ENCODE results near the gene CTDSP2.
"Not testable (repeated sequence)": the region's sequence is repeated elsewhere in the genome, so short reads cannot be mapped to it uniquely, and the experiment has no call there.

CTDSP2 gene

GRCh38 chr12:57833672-57834071, 12.9 kb downstream of the CTDSP2 start:
- DNase-seq: no peak

GRCh38 chr12:57832966-57833365, 13.6 kb downstream of the CTDSP2 start:
- no peak for DNase-seq

- no peak for DNase-seq
Measured at GRCh38 chr12:57830393-57830792, 16.1 kb downstream of the CTDSP2 start.

DNA sequence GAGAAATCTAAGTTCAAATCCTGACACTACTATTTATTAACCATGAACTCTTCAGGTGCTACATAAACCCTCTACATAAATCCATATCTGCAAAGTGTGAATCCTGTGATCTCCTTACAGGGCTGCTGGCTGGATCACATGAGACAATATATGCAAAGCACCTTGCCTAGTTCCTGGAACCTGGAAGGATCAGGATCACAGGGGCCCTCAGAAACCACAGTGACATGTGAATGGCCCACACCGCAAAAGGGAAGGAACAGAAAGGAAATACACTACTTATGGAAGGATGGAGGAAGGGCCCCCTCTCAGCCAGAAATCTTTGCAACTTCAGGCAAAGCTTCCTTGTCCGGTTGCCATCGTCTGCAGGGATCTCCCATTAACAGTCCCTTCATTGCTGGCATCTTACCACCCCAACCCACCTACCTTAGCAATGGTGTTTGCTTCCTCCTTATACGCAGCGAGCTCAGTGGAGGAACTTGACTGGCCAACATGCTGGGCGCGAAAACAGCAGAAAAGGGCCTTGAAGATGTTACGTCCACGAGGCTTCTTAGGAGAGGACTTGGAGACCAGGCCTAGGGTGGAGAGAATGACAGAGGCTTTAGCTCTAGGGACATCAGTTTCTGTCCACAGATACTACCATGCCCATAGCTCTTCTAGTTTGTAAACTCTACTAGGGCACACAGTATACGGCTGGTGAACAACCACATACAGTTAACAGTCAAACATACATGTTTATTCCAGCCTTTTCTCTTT, 17.3 kb downstream of the CTDSP2 start:
- DNase-seq: no peak

GRCh38 chr12:57826966-57827365, 19.6 kb downstream of the CTDSP2 start:
- no peak for DNase-seq

- no peak for DNase-seq
Measured at GRCh38 chr12:57826400-57826799, 20.1 kb downstream of the CTDSP2 start.

DNA sequence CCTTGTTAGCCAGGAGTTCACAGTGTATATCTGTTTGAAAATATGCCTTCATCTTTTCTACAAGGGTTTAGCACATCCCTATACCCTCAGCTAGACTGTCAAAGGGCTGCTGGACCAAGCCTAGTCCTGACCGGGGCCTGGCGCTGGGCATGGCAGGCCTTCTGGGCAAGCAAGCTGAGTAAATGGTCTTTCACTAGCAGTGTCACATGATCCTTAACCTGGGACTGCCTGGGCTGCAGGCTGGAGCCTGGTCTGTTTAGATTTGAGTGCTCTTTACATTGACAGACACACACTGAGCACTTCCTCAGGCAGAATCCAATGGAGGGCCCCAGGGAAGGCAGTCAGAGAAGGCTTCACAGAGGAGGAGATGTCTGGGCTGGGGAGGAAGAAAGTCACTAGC, 21.1 kb downstream of the CTDSP2 start:
- no peak for DNase-seq

- no peak for DNase-seq
Measured at GRCh38 chr12:57823908-57824640, 22.5 kb downstream of the CTDSP2 start.

DNA sequence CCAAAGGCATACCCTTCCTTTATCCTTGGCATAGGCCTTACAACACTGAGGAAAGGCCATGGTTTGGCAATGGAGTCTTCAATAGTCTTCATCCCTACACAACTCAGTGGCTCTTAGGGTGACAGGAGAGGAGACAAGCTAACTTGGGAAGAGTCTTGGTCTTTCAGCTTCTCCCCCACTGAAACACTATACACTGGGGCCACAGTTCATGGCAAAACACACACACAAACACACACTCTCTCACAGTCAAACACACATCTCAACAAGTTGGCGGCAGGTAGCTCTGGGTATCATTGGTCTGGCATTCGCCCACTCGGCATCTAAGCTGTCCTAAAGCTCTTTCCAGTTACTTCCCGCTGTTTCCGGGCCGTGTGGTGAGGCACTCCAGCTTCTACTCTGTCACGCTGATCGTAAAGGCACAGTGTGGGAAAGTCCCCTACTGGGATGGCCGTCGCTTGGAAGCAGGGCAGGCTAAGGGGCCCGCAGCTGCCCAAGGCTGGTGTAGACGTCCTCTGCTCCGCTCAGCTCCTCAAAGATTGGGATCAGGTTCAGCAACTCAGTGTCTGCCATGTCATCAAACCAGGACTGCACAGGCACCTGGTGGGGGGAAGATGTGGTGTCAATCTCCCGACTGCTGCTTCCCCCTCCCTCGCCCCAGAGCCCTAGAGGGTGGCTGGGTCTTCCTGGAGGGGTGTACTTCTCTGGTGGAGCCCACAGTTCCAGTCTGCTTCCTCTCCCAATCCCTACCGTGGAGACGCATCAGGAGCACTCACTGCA, 23.2 kb downstream of the CTDSP2 start:
- DNase-seq: no peak

DNA sequence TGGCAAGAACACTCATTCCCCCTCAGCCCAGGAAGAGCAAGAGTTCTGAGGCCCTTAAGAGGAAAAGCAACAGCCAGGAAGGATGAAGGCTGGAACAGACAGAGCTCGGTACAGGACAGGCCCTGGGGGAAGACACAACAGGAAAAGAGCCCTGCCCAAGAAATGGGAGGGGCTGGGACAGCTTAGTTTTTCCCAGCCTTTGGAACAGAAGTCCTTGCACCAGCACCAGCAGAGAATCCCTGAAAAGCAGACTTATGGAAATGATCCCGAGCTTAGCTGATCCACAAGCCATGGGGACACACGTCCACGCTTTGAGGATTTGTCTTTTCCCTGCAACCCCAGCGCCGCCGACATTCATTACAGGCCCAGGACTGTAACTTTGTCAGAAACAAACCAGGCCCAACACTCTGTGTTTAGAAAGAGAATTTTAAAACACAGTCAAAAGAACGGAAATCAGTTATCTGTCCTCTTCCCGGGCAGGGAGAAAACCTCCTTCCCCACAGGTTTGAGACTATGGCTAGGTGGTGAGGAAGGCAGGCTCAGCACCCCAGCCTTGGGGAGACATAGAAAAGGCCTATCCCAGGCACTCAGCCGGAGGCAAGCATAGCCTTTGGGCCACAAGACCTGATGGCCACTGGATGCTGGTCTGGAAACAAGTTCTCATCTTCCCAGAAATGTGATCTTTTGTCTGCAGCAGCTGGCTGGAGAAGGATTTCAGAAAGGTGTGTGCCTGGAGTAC, 24.0 kb downstream of the CTDSP2 start:
- no peak for DNase-seq

DNA sequence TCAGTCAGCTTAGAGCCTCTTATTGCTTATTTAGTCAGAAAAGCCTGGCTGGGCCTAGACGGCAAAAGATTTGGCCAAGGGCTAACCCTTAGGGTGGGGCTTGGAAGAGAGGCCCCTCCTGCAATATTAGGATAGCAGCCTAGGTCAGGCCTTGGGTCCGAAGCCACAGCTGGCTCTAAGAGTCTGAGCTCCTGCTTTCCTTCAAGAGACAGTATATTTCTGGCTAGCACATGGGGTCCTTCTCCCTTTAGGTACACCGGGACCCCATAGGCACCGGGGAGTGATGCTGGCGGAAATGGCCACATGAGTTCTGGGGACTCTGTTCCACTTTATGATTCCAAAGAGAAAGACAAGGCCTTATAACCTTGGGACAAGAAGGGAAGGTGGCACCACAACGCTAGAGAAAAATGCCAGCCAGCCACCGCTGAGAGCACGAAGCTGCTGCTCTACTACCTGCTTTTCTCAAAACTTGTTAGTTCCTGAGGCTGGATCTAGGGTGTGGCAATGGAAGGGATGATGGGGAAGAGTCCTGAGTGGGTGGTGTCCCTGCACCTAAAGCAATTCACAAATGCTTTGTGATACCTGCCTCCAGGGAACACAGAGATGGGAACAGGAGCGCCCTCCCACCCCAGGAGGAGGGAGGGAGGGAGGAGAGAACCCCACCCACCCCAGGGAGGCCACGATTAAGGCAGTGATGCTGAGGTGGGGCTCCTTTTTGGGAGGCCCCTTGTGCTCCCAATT, 24.9 kb downstream of the CTDSP2 start:
- no peak for DNase-seq

GRCh38 chr12:57821015-57821414, 25.5 kb downstream of the CTDSP2 start:
- not testable (repeated sequence) for DNase-seq

- not testable (repeated sequence) for DNase-seq
Measured at GRCh38 chr12:57820119-57820518, 26.4 kb downstream of the CTDSP2 start.

DNA sequence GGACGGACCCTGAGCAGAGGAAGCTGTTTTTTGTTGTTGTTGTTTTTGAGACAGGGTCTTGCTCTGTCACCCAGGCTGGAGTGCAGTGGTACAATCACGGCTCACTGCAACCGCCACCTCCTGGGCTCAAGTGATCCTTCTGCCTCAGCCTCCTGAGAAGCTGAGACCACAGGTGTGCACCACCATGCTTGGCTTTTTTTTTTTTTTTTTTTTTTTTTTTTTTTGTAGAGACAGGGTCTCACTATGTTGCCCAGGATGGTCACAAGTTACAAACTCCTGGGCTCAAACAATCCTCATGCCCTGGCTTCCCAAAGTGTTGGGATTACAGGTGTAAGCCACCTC, 28.6 kb downstream of the CTDSP2 start:
- not testable (repeated sequence) for DNase-seq

- no peak for DNase-seq
Measured at GRCh38 chr12:57817261-57817989, 29.1 kb downstream of the CTDSP2 start.

DNA sequence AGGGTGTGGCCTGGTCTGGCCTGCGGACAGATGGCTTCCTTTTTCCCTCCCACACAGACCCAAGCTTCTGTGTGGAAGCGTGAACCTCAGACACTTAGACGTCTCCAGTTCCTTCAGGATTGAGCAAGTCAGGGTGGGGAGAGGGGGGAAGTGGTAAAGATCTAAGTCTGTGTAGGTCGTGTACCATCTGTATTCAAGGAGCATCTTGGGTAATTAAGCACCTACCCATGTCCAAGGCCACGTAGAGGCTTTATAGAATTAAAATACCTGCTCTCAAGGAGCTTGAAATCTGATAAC, 29.7 kb downstream of the CTDSP2 start:
- no peak for DNase-seq

DNA sequence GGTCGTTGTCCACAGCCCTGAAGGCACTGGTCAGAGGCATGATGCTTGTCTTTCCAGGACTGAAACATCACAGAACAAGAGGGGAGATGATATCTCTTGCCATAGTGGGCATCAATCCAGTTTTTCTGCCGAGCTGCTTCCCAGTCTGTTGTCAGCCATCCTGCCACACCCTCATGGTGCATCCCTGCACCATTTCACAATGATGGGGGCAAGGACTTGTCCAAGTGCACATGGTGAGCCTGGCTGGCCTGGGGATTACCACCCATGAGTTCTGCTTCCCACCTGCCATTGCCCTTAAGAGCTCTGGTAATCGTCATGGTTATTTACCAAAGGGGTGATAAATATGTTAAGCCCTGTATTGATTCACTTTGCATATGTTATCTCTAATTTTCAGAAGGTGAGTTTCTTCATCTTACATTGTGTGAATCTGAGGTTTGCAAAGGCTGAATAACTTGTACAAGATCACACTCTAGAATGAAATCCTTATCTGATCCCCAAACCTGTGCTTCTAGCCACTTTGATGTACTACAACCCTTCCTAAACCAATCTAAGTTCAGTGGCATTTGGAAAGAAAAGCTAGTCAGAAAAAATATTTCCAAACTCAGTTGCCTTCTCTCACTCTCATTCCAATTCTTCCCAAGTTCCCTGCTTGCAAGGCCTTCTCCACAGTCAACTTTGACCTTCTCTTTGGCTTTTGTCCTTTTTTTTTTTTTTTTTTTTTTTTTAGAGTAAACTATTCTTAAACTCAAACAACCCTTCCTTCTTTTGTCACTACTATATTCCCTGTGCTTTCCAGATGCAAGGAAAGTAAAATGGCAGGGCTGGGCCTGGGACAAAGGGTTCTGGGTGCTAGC, 30.3 kb downstream of the CTDSP2 start:
- no peak for DNase-seq

- no peak for DNase-seq
Measured at GRCh38 chr12:57815177-57816000, 31.1 kb downstream of the CTDSP2 start.

DNA sequence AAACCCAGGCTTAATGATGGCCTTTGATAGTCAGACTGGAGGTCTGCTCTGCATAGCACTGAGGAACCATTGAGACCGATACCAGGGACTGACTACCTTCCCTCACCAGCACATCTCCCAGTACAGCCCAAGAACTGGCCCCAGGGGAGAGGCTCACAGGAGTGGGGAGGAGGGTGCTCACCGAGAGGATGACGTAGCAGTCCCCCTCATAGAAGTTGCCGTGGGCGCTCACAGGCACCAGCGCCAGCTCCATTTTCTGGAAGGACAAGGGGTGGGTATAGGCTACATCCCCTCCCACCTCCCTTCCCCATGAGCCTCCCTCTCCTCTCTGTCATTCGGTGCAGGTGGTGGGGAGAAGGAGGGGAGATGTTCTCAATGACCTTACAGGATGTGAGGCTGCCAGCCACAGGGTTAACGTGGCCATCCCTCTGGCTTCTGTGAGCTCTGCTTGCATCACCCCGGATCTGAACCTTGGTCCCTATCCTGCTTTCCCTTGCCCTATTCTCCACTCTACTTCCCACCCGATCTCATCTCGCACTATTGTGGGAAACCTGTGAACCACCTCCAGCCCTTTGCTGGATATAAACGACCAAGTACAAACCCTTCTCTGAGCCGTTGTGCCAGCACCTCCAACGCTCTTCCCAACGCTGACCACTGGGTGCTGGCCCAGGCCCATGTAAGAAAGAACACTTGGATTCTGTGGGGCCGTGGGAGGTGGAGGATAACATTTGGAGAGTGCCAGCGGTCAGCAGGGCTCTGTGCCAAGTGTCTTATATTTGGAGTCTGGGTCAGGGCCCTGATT, 32.4 kb downstream of the CTDSP2 start:
- no peak for DNase-seq
